SH-SY5Y (cell line): Measurements from ENCODE around the gene LAMB1.

Experiments used
- GATA2 ChIP-seq: IDR thresholded peaks from 2 replicates; pipeline ENCODE4 v1.6.1; 2011; ENCODE audit warnings: mild to moderate bottlenecking, low read depth, low read length
- GATA3 ChIP-seq: IDR thresholded peaks from 2 replicates; pipeline ENCODE4 v1.6.1; 2011; ENCODE audit warnings: low read depth, mild to moderate bottlenecking, low read length, moderate library complexity

GRCh38 chr7:108026116-108026515, 23.2 kb upstream of the LAMB1 start:
- no peak for TF ChIP-seq GATA2
- no peak for TF ChIP-seq GATA3
